HepG2 (cell line): ENCODE results near the gene EFNA4. TPM values are rescaled to one million over a fixed set of nuclear protein-coding genes. Genes with fewer than 3 reads are reported as not detected.

ENCODE experiments used
- ARNT2 ChIP-seq: sonication (generic); formaldehyde crosslinking; IDR thresholded peaks from 2 replicates; pipeline ENCODE4 v1.8.0; 2022; ENCODE audit warnings: mild to moderate bottlenecking, low read depth, missing genetic modification reagents, moderate library complexity
- ETV5 ChIP-seq: IDR thresholded peaks from 2 replicates; pipeline ENCODE4 v1.6.1; 2018; ENCODE audit warnings: missing biosample characterization, missing genetic modification reagents, inconsistent platforms, borderline replicate concordance
- FOXC1 ChIP-seq: sonication (generic); formaldehyde crosslinking; IDR thresholded peaks from 2 replicates; pipeline ENCODE4 v1.8.0; 2022; ENCODE audit warnings: mild to moderate bottlenecking, missing genetic modification reagents, borderline replicate concordance
- GABPA ChIP-seq, 2 experiments: IDR thresholded peaks; 2 replicates each; pipeline ENCODE4 v1.6.1; 2011 to 2016; ENCODE audit warnings: low read depth in 2 of 2, low read length in 1 of 2, missing biosample characterization in 1 of 2, missing genetic modification characterization in 1 of 2
- GATAD1 ChIP-seq: IDR thresholded peaks from 2 replicates; pipeline ENCODE4 v1.6.1; 2016; ENCODE audit warnings: missing genetic modification reagents, missing compliant biosample characterization
- HOXA3 ChIP-seq: sonication (generic); formaldehyde crosslinking; IDR thresholded peaks from 2 replicates; pipeline ENCODE4 v1.5.0; 2020; ENCODE audit warnings: missing genetic modification reagents
- KAT7 ChIP-seq: IDR thresholded peaks from 2 replicates; pipeline ENCODE4 v1.6.1; 2018; ENCODE audit warnings: borderline replicate concordance, missing compliant biosample characterization
- MYNN ChIP-seq: sonication (generic); formaldehyde crosslinking; IDR thresholded peaks from 2 replicates; pipeline ENCODE4 v1.4.0; 2020; ENCODE audit warnings: mild to moderate bottlenecking, low read depth, missing genetic modification reagents
- NRL ChIP-seq: sonication (generic); formaldehyde crosslinking; IDR thresholded peaks from 2 replicates; pipeline ENCODE4 v1.5.0; 2020; ENCODE audit warnings: missing genetic modification reagents, mild to moderate bottlenecking, moderate library complexity, borderline replicate concordance
- PAXIP1 ChIP-seq: sonication (generic); formaldehyde crosslinking; conservative IDR thresholded peaks from 2 replicates; pipeline ENCODE4 v1.4.0; 2020; ENCODE audit warnings: mild to moderate bottlenecking, missing genetic modification reagents, moderate library complexity
- RFX5 ChIP-seq: IDR thresholded peaks from 2 replicates; pipeline ENCODE4 v1.6.1; 2011; ENCODE audit warnings: low read depth, low read length, improper control_type of control experiment
- TBX2 ChIP-seq: sonication (generic); formaldehyde crosslinking; IDR thresholded peaks from 2 replicates; pipeline ENCODE4 v1.5.0; 2020; ENCODE audit warnings: missing genetic modification reagents, mild to moderate bottlenecking, borderline replicate concordance
- TMF1 ChIP-seq: sonication (generic); formaldehyde crosslinking; IDR thresholded peaks from 2 replicates; pipeline ENCODE4 v1.8.1; 2022; ENCODE audit warnings: low read depth, missing genetic modification reagents
- ZNF124 ChIP-seq: sonication (generic); formaldehyde crosslinking; IDR thresholded peaks from 2 replicates; pipeline ENCODE4 v1.4.0; 2020; ENCODE audit warnings: missing genetic modification reagents
- ZNF558 ChIP-seq: sonication (generic); formaldehyde crosslinking; IDR thresholded peaks from 2 replicates; pipeline ENCODE4 v1.9.0; 2022; ENCODE audit warnings: mild to moderate bottlenecking, missing genetic modification reagents, borderline replicate concordance
- polyA plus RNA-seq, 8 experiments: library from polyadenylated mRNA; depleted of rRNA in 3 of 8; stranded (reverse) in 7 of 8; unstranded in 1 of 8; fragments of >200 nt; fragmentation: Illumina TruSeq in 4 of 8; extraction: Trizol in 4 of 8; gene quantifications; 2 replicates each; pipeline versions ENCODE4 v1.2.1 to v1.2.3, GENCODE V29; 2011 to 2016; ENCODE audit warnings: low read depth in 4 of 8, missing spikeins in 1 of 8, mixed read lengths in 1 of 8; ENCODE audit not compliant: insufficient read depth in 1 of 8
- total RNA-seq, 5 experiments: library from RNA; depleted of rRNA; stranded (reverse); fragments of >200 nt; fragmentation: Illumina TruSeq; extraction: Trizol; gene quantifications; 2 replicates each; pipeline ENCODE4 v1.2.3, GENCODE V29; 2016; ENCODE audit warnings: low read depth in 1 of 5
- TF ChIP-seq, protein P1 (sequence below): sonication (generic); formaldehyde crosslinking; IDR thresholded peaks from 2 replicates; pipeline ENCODE4 v1.4.0; 2020; ENCODE audit warnings: missing genetic modification reagents
- TF ChIP-seq, protein P2 (sequence below): sonication (generic); formaldehyde crosslinking; IDR thresholded peaks from 2 replicates; pipeline ENCODE4 v1.5.0; 2020; ENCODE audit warnings: missing genetic modification reagents

The EFNA4 gene
- total and polyA plus RNA-seq, 2 of the 13 experiments (the other 11 are each of a cell fraction or from before 2014, with no cell fraction given): 12.0 to 17.2 TPM

DNA sequence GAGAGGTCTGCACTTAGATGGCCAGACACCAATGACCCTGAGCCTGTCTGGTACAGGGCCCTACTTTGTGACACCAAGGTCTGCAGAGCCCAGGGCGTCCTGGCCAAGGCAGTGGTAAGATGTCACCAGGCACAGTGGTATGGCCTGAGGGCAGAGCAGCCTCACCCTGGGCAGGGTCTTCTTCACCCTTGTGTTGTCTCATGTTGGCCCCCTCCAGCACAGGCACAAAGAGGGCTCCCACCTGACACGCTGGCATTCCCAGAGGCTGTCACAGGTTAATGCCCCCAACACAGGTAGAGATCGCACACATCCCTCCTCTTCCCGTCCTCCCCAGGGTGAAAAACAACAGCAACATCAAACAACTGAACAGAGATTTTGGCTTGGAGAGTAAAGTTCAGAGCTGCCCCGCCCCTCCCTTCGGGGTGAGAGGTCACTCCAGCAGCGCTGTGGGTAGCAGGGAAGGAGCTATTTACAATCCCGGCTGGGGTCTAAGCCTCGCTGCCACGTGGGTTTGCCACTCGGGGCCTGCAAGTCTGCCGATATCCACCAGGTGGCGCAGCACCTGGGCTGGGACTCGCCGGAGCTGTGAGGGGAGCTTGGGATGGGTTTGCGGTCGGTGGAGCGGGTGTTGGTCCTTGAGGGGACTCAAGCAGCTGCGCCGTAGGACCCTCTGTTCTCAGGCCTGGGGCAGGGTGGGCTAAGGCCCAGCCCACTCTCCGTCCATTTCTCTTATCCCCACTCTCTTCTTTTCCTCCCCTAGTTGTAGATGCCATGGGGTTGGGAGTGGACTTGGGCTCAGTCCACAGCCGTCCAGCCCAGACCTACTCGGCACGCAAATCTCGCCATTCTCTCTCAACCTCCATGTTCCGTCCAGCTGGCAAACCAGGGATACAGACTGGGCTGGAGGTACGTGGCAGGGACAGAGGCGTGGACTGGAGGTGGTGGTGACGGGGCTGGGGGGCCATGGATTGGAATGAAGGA is 27.8 kb downstream of the EFNA4 start (continued):
- TF ChIP-seq, protein P1, sequence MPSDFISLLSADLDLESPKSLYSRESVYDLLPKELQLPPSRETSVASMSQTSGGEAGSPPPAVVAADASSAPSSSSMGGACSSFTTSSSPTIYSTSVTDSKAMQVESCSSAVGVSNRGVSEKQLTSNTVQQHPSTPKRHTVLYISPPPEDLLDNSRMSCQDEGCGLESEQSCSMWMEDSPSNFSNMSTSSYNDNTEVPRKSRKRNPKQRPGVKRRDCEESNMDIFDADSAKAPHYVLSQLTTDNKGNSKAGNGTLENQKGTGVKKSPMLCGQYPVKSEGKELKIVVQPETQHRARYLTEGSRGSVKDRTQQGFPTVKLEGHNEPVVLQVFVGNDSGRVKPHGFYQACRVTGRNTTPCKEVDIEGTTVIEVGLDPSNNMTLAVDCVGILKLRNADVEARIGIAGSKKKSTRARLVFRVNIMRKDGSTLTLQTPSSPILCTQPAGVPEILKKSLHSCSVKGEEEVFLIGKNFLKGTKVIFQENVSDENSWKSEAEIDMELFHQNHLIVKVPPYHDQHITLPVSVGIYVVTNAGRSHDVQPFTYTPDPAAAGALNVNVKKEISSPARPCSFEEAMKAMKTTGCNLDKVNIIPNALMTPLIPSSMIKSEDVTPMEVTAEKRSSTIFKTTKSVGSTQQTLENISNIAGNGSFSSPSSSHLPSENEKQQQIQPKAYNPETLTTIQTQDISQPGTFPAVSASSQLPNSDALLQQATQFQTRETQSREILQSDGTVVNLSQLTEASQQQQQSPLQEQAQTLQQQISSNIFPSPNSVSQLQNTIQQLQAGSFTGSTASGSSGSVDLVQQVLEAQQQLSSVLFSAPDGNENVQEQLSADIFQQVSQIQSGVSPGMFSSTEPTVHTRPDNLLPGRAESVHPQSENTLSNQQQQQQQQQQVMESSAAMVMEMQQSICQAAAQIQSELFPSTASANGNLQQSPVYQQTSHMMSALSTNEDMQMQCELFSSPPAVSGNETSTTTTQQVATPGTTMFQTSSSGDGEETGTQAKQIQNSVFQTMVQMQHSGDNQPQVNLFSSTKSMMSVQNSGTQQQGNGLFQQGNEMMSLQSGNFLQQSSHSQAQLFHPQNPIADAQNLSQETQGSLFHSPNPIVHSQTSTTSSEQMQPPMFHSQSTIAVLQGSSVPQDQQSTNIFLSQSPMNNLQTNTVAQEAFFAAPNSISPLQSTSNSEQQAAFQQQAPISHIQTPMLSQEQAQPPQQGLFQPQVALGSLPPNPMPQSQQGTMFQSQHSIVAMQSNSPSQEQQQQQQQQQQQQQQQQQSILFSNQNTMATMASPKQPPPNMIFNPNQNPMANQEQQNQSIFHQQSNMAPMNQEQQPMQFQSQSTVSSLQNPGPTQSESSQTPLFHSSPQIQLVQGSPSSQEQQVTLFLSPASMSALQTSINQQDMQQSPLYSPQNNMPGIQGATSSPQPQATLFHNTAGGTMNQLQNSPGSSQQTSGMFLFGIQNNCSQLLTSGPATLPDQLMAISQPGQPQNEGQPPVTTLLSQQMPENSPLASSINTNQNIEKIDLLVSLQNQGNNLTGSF (CRISPR knock-in tag): 0 out of 2 replicates have a peak, but pooled peaks have one; percentile 45
- TF ChIP-seq GATAD1 (CRISPR knock-in tag) (0 out of 2 replicates have a peak, but pooled peaks have one; percentile 58), KAT7 (CRISPR knock-in tag) (peak; percentile 87; the same call in 1 of the 2 replicates), ARNT2 (CRISPR knock-in tag) (peak; percentile 88), GABPA (IDR thresholded peaks at IDR 0.05; ENCODE audit: low read depth, low read length) (no peak), GABPA (CRISPR knock-in tag; IDR thresholded peaks at IDR 0.05; ENCODE audit: low read depth) (peak; percentile 43; the same call in 1 of the 2 replicates), MYNN (peak; percentile 74; the same call in 1 of the 2 replicates), ZNF124 (peak; percentile 53; the same call in 1 of the 2 replicates), ETV5 (peak; percentile 48; the same call in 1 of the 2 replicates), HOXA3 (CRISPR knock-in tag) (peak; percentile 79), RFX5 (no peak), PAXIP1 (peak; percentile 94), TBX2 (CRISPR knock-in tag) (peak; percentile 76), NRL (peak; percentile 76; the same call in 1 of the 2 replicates), FOXC1 (CRISPR knock-in tag) (peak; percentile 52; the same call in 1 of the 2 replicates), ZNF558 (CRISPR knock-in tag) (no peak), TMF1 (CRISPR knock-in tag) (no peak)
- TF ChIP-seq, protein P2, sequence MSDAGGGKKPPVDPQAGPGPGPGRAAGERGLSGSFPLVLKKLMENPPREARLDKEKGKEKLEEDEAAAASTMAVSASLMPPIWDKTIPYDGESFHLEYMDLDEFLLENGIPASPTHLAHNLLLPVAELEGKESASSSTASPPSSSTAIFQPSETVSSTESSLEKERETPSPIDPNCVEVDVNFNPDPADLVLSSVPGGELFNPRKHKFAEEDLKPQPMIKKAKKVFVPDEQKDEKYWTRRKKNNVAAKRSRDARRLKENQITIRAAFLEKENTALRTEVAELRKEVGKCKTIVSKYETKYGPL (CRISPR knock-in tag): no peak
